Measurements from ENCODE around the gene GALNT15.

GALNT15 gene

GRCh38 chr3:16272588-16272987 lies 98.1 kb downstream of the GALNT15 start:
- Histone ChIP-seq H3K27me3 (ENCODE audit: control insufficient read depth, insufficient read depth, low read length) (no peaks in the 10 kb centered on the region), H3K27ac (ENCODE audit: low read depth, low read length) (no peak overlapping the region), H3K36me3 (ENCODE audit: control insufficient read depth, insufficient read depth, low read length) (peaks cover 6% of the 10 kb centered on the region), H3K9ac (ENCODE audit: low read length) (no peak overlapping the region), H3K4me3 (ENCODE audit: low read length) (no peak overlapping the region), H3K4me1 (ENCODE audit: control insufficient read depth, insufficient read depth, low read length) (no peaks in the 10 kb centered on the region)

- no peak overlapping the region for H3K4me3 ChIP-seq (ENCODE audit: low read length)
- peaks cover 6% of the 10 kb centered on the region for H3K36me3 ChIP-seq (ENCODE audit: control insufficient read depth, insufficient read depth, low read length)
- H3K27me3 ChIP-seq (ENCODE audit: control insufficient read depth, insufficient read depth, low read length): no peaks in the 10 kb centered on the region
- no peak overlapping the region for H3K27ac ChIP-seq (ENCODE audit: low read depth, low read length)
- no peak overlapping the region for H3K9ac ChIP-seq (ENCODE audit: low read length)
- no peaks in the 10 kb centered on the region for H3K4me1 ChIP-seq (ENCODE audit: control insufficient read depth, insufficient read depth, low read length)
Observed at GRCh38 chr3:16273867-16274266, 99.4 kb downstream of the GALNT15 start.

DNA sequence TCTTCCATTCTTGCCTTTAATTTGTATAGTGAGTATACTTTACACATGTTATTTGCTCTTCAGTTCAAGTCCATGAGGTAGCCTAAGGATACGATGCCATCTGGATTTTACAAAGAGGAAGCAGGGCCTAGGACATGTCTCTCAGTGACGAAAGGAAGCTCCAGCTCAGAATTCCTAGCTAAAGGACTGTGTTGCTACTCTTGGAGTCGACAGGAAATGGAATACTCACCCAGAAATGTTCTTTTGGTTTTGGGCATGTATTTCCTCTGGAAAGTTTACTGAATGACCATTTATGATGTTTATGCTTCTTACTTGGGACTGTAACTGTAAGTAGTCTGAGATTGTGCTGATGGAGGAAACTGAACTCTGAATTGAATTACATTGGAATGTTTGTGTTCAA lies 103.0 kb downstream of the GALNT15 start:
- Histone ChIP-seq H3K9ac (ENCODE audit: low read length) (no peak overlapping the region), H3K4me3 (ENCODE audit: low read length) (no peak overlapping the region), H3K36me3 (ENCODE audit: control insufficient read depth, insufficient read depth, low read length) (peaks cover 2% of the 10 kb centered on the region), H3K27ac (ENCODE audit: low read depth, low read length) (no peak overlapping the region), H3K4me1 (ENCODE audit: control insufficient read depth, insufficient read depth, low read length) (peaks cover 2% of the 10 kb centered on the region), H3K27me3 (ENCODE audit: control insufficient read depth, insufficient read depth, low read length) (no peaks in the 10 kb centered on the region)

- H3K27me3 ChIP-seq (ENCODE audit: control insufficient read depth, insufficient read depth, low read length): no peaks in the 10 kb centered on the region
- H3K4me1 ChIP-seq (ENCODE audit: control insufficient read depth, insufficient read depth, low read length): peaks cover 2% of the 10 kb centered on the region
- no peak overlapping the region for H3K9ac ChIP-seq (ENCODE audit: low read length)
- H3K27ac ChIP-seq (ENCODE audit: low read depth, low read length): no peak overlapping the region
- no peak overlapping the region for H3K4me3 ChIP-seq (ENCODE audit: low read length)
- no peaks in the 10 kb centered on the region for H3K36me3 ChIP-seq (ENCODE audit: control insufficient read depth, insufficient read depth, low read length)
Observed at GRCh38 chr3:16279010-16279801, 104.7 kb downstream of the GALNT15 start.

GRCh38 chr3:16280671-16281070 lies 106.2 kb downstream of the GALNT15 start:
- no peak overlapping the region for H3K4me3 ChIP-seq (ENCODE audit: low read length)

More at GRCh38 chr3:16280671-16281070, 106.2 kb downstream of the GALNT15 start:
- Histone ChIP-seq H3K27ac (ENCODE audit: low read depth, low read length) (no peak overlapping the region), H3K27me3 (ENCODE audit: control insufficient read depth, insufficient read depth, low read length) (no peaks in the 10 kb centered on the region), H3K9ac (ENCODE audit: low read length) (no peak overlapping the region), H3K36me3 (ENCODE audit: control insufficient read depth, insufficient read depth, low read length) (no peaks in the 10 kb centered on the region), H3K4me1 (ENCODE audit: control insufficient read depth, insufficient read depth, low read length) (peaks cover 2% of the 10 kb centered on the region)
